ENCODE results near the gene IL19. TPM values are rescaled to one million over a fixed set of nuclear protein-coding genes. Genes with fewer than 3 reads are reported as not detected.

Gene IL19
- total RNA-seq, 6 experiments from 2014 or later: not detected

DNA sequence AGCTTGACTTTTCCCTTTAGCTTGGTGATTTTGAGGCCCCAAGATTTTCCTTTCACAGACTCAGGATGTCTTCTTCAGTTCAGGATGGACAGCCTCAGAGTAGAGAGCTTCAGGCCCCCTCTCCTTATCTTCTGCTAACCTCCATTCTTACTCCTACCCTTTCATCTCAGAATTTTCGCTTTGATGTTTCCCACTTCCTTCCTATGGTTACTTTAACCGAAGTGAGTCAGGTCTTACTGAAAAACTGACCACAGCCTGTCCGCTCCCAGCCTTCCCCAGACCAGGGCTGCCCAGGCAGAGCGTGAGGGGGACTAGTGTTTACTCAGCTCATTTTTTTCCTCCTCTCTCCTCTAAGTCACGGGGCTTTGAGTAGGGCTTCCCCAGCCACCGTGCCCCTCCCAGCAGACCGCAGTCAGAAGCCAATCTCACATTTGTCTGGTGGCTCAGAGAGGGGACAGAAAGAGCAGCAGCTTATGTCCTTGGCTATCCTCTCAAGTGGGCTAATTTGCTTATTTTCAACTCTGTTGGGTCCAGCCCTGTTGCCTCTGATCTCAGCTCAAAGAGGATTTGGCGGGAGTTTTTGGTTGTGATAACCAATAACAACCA, 4.2 kb upstream of the IL19 start:
- TF ChIP-seq CTCF (IDR thresholded peaks at IDR 0.05): no peak
- DNase-seq: peak; percentile 82
- no peaks in the 10 kb centered on the region for H3K9me3 Mint-ChIP-seq
- H3K4me3 Mint-ChIP-seq: peak overlapping the region; percentile 52
- H3K27ac Mint-ChIP-seq: peak overlapping the region; percentile 72
- H3K36me3 Mint-ChIP-seq (ENCODE audit: low read depth): no peaks in the 10 kb centered on the region
- H3K27me3 Mint-ChIP-seq (ENCODE audit: insufficient read depth): peaks cover 23% of the 10 kb centered on the region
- peaks cover 29% of the 10 kb centered on the region for H3K4me1 Mint-ChIP-seq (ENCODE audit: low read depth)

- no peaks in the 10 kb centered on the region for H3K9me3 Mint-ChIP-seq
- H3K27ac Mint-ChIP-seq: no peak overlapping the region
- no peak for TF ChIP-seq CTCF (IDR thresholded peaks at IDR 0.05)
- no peaks in the 10 kb centered on the region for H3K36me3 Mint-ChIP-seq (ENCODE audit: low read depth)
- peaks cover 33% of the 10 kb centered on the region for H3K27me3 Mint-ChIP-seq (ENCODE audit: insufficient read depth)
- no peak overlapping the region for H3K4me3 Mint-ChIP-seq
- H3K4me1 Mint-ChIP-seq (ENCODE audit: low read depth): peaks cover 29% of the 10 kb centered on the region
- DNase-seq: no peak
Observed at GRCh38 chr1:206768472-206769303, 1.9 kb upstream of the IL19 start.

GRCh38 chr1:206769304-206769731, 1.3 kb upstream of the IL19 start:
- H3K4me1 Mint-ChIP-seq (ENCODE audit: low read depth): peaks cover 29% of the 10 kb centered on the region
- H3K4me3 Mint-ChIP-seq: no peak overlapping the region
- no peak for TF ChIP-seq CTCF (IDR thresholded peaks at IDR 0.05)
- H3K27me3 Mint-ChIP-seq (ENCODE audit: insufficient read depth): peaks cover 38% of the 10 kb centered on the region
- H3K9me3 Mint-ChIP-seq: no peaks in the 10 kb centered on the region
- no peak for DNase-seq
- no peaks in the 10 kb centered on the region for H3K36me3 Mint-ChIP-seq (ENCODE audit: low read depth)
- H3K27ac Mint-ChIP-seq: no peak overlapping the region

DNA sequence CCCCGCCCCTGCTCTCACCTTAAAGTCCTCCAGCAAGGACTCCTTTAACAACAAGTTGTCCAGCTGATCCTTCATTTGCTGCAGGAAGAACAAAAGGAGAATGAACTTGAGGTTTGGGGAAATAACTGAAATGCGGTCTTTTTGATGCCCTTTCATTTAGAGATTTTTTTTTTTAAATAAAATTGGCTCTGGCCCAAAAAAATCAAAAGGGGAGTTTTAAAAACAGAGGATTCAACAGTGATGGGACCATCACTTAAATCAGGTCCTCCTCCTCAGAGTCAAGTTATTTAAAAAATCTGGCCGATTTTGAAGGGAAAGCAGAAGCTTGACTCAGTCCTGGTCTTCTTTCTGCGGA, 742 bp downstream of the IL19 start:
- Mint-ChIP-seq H3K9me3 (no peaks in the 10 kb centered on the region), H3K27ac (no peak overlapping the region), H3K4me1 (ENCODE audit: low read depth) (peaks cover 21% of the 10 kb centered on the region), H3K4me3 (no peak overlapping the region), H3K27me3 (ENCODE audit: insufficient read depth) (peaks cover 42% of the 10 kb centered on the region), H3K36me3 (ENCODE audit: low read depth) (no peaks in the 10 kb centered on the region)
- DNase-seq: no peak
- no peak for TF ChIP-seq CTCF (IDR thresholded peaks at IDR 0.05)

GRCh38 chr1:206772243-206772937, 1.8 kb downstream of the IL19 start, which contains the start of gene IL10:
TSS of gene IL10 (minus strand) at chr1:206772494. CDS start at chr1:206772435, 59 bp downstream.
- Mint-ChIP-seq H3K9me3 (no peaks in the 10 kb centered on the region), H3K27me3 (ENCODE audit: insufficient read depth) (peaks cover 42% of the 10 kb centered on the region), H3K4me3 (no peak within 1 kb of the TSS), H3K27ac (no peak within 1 kb of the TSS), H3K4me1 (ENCODE audit: low read depth) (peaks cover 10% of the 10 kb centered on the region; the same call in 1 of the 2 replicates), H3K36me3 (ENCODE audit: low read depth) (no peaks in the 10 kb centered on the region)
- DNase-seq: no peak
- no peak for TF ChIP-seq CTCF (IDR thresholded peaks at IDR 0.05)
